HG02678 (cell line): ENCODE data around the gene PPP1R16B.
A peak's percentile ranks its signal among the peaks of the same experiment; 100 is the strongest.
"Not testable (repeated sequence)": the region's sequence is repeated elsewhere in the genome, so short reads cannot be mapped to it uniquely, and the experiment has no call there.

Source experiments
- ATAC-seq: cut with Tn5 transposase; IDR thresholded peaks from one replicate; pipeline ENCODE4 v1.9.1; 2021; ENCODE audit warnings: mild to moderate bottlenecking, moderate library complexity; ENCODE audit not compliant: unreplicated experiment

The PPP1R16B gene

DNA sequence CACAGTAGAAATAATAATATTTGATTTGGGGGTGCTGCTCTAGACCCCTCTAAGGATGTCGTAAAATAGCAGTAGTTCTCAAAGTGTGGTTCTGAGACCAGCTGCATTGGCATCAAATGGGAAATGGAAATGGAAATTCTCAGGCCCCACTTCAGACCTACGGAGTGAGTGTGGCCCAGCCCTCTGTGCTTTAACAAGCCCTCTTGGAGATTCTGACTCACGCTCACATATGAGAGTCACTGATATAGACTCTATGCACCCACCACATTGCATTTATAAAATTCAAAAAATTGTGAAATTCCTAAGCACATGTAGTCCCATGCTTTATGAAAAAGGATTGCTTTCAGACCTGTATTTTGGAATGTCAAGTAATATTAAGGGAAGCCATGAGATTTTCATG is 14.2 kb upstream of the PPP1R16B start:
- ATAC-seq, result no peak

DNA sequence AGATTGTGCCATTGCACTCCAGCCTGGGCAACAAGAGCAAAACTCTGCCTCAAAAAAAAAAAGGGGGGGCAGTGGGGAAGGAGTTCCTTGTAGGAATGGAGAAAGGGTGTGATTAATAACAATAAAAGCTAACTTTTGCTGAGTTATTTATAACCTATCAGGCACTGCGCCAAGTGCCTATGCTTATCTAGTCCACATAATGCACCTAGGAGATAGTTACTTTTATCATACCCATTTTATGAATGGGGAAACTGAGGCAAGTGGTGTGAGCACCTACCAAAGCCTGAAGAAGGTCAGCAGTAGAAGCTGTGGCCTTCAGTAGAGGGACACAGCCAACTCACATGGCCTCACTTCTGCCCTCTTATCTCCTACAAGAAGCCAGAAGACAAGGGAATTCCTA is 13.6 kb upstream of the PPP1R16B start:
- ATAC-seq, result no peak

DNA sequence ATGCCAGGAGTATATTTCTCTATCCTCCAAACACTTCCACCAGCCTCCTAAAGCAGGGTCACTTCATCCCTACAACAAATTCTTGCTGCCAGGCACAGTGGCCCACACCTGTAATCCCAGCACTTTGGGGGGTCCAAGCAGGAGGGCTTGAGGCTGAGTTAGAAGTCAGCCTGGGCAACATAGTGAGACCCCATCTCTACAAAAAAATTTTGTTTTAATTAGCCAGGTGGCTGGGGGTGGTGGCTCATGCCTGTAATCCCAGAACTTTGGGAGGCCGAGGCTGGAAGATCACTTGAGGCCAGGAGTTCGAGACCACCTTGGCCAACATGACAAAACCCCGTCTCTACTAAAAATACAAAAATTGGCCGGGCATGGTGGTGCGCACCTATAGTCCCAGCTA is 11.4 kb upstream of the PPP1R16B start:
- ATAC-seq, result not testable (repeated sequence)

DNA sequence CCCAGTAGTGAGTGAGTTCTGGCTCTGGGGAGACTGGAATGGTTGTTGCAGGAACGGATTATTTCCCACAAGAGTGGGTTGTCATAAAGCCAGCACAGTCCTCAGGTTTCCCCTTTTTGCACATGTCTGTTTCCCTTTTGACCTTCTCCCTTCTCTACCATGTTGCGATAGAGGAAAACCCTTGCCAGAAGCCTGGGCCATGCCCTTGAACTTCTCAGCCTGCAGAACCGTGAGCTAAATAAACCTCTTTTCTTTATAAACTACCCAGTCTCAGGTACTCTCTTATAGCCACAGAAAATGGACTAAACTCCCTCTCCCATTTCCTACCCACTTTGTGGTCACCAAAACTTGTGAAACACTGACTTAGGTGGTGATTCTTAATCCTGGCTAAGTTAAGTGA is 7.2 kb upstream of the PPP1R16B start:
- ATAC-seq, result no peak

DNA sequence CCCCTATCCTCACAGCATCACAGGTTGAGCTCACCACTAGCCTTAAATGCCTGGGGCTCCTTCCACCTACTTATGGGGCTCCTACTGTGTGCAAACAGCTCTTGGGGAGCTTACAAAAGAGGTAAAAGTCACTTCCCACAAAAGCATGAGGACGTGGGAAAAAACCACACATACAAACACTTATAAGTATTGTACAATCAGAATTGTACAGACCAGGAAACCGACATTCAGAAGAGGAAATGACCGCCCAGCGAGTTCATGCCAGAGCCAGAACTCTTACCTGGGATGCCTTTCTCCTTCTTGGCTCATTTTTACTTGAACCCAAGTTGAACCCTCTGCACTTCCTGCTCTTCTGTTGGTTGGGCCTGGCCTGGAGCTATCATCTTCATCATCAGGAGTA is 6.3 kb upstream of the PPP1R16B start:
- ATAC-seq, result no peak

DNA sequence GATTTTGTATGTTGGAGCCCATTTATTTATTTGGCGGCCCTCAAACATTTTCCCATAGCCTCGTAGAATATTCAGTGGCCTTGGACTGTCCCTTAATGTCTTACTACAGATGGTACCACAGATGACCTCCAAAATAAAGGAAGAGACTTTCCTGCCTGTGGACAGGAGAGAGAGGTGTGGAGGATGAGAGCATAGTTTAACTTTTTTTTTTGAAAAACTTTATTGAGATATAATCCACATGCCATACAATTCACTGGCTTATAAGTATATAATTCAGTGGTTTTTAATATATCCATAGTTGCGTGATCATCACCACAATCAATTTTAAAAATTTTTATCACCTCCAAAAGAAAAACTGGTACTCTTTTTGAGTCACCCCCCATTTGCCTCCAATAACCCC is 4.6 kb upstream of the PPP1R16B start:
- no peak for ATAC-seq

DNA sequence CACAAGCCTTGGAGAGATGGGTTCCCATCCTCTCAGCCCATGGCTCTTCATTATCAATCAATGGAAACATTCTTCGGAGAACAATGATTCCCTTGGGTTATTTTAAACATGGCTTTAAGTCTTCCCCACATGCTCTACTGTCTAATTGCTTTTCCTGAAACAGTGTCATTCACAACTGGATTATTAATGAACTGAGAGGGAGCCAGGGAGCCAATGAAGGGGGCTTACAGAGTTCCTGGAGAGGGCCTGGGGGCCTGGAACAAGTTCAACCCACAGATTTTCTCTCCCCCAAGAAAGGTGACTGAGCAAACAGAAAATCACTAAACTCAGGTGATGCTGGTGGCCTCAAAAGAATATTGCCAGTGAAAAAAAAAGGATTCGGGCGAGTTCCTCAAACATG is 1.3 kb upstream of the PPP1R16B start:
- ATAC-seq, result no peak

DNA sequence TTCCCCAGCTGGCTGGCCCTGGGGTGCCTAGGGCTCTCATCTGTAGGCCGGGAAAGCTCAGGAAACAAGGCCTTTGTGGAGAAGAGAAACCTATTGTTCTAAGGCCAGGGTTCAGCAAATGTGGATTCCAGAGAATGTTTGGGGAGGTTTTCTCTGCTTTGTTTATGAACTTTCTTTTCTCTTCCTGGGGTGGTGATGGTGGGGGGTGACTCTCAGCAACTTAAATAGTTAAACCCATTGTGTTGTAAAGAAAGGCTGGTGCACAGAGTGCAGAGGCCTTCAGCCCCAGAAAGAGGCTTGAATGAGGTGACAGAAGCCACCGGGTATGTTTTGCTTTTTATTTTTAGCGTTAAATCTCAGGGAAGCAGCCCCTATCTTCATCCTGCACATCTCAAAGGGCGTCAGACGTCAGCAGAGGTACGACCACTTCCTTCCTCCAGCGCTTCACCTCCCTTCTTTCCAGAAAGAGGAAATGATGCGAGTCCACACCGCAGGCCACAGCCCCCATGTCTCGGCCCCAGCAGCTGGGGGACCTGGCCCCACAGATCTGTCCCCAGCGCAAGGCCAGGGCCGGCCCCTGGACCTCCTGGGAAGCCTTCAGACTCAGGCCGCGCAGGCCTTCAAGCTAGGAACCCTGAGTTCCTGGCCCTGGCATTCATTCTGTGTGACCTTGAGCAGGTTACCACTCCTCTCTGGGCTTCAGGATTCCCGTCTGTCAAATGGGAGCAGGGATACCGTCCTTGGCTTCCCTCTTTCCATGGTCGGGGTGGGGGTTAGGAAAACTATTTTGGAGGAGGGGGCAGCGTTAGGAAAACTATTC is 605 bp upstream of the PPP1R16B start:
- peak; percentile 40 for ATAC-seq

DNA sequence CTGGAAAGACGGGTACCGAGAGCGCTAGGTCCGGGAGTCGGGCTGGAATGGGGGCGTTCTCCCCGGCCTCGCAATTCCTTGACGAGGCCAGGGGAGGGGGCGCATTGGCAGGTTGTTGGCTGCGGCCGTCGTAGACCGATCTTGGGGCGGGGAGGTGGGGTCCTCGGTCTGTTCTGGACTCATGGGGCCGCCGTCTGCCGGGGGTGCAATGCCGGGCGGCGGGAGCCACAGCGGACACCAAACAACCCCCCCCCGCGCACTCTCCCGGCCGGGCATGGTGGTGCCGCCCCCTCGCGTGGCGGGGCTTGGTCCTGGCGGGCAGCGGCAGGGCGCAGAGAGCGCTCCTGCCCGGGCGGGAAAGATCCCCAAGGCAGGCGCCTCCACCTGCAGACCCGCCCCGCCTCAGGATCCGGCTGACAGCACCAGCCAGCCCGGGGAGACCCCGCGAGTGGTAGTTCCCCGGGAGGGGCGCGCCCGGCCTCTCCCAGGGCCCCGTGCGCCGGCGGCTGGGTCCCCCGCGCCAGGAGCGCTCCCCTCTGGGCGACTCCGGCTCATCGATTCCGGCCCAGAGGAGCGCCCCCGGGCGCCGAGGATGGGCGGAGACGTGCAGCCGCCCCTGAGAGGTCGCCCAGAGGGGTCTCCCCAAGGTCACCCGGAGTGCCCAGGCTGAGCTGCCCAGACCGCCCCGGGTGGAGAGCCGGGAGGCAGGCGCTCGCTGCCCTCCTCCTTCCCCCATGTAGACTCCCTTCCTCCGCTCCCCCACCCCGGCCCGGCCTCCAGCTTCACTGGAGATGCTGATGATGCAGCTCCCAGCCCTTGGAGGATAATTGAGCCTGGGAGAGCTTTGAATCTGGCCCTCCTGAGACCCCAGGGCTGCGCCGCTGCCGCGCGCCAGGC is 709 bp downstream of the PPP1R16B start:
- no peak for ATAC-seq

DNA sequence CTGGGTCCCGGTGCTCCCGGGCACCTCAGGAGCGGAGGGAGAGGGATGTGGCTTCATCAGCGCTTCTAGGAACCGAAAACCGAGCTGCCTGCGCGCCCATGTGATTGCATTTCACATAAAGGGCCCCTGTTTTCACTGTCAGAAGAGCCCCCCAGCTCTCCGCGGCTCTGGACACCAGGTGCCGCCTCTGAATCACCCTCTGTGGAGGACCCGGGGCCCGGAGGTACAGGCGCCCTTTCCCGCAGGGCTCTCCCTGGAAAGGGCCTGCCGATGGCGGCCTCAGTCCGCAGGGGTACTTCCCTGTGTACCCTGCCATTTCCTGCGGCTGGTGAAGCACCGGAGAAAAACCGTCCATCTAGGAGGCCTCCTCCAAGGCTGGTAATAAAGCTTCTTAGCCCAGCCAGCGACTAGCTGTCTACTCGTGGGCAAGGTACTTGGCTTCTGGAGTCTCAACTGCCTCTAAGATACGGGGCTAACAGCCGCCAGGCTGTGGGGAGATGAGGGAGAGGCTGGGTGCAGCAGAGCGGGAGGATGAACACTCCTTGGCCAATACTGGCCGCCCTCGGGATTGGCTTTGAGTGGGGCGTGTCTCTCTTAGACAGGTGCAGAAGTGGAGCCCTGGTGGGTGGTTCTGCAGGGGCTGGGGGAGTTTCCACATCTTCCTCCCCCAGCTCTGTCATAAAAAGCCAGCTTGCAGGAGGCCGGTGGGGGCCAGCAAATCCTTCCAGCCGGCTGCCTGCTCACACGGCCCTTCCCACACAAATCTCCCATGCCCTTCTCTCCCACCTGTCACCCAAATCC is 1.6 kb downstream of the PPP1R16B start:
- ATAC-seq, result no peak

DNA sequence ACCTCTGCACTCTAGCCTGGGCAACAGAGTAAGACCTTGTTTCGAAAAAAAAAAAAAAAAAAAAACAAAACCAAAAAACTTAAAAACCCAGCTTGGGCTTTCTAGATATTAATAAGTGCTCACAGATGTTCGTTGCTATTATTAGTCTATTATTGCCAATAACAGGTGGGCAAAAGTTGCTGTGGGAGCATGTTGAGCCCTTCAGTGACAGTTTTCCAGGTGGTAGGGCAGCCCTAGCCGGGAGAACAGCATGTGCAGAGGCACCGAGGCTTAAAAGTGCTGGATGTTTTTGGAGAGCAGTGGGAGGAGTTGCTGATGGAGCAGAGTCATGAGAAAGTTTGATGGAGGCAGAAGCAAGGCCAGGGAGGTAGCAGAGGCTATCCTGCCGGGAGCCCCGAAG is 4.4 kb downstream of the PPP1R16B start:
- ATAC-seq, result no peak

DNA sequence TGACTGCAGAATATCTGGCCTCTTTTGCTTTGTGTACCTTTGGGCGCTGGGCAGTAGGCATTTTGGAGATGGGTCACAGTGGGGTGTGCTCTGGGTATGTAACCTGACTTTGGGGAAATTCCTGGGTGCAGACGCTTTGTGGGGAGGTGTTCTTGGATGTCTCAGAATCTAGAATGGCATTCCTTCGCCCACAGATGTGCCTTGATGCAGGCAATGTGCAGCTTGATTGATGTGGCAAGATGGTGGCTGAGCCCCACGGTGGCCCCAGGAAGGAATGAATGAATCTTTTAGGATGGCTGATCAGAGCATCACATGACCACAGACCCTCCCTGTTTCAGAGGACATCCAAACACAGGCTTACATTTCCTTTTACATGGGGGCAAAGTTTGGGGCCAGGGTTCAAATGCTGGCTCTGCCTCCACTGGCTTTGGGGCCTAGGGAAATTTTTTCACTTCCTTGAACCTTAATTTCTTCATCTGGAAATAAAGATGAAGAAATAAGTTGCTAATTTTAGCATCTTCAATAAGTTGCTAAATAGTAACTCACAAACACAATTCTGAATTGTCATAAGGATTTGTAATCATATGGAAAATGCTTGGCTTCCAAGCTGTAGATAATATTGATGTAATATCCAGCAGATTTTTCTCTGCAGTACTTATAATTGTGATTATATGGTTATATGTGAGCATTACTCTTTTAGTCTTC is 5.6 kb downstream of the PPP1R16B start:
- ATAC-seq, result no peak

DNA sequence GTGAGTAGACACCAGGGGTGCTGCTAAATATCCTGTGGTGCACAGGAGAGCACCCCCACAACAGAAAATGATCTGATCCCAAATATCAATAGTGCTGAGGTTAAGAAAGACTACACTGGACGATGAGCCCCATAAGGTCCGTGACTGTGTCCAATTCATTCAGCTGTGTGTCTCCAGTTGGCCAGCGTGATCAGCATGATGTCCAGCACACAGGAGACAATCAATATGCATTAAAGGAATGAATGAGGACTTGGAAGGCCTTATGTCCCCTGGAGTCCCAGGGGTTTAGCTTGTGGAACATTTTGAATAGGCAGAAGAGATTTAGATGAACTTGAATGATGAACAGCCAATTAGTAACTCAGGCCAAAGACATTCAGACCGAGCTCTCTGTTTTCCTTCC is 6.3 kb downstream of the PPP1R16B start:
- no peak for ATAC-seq

DNA sequence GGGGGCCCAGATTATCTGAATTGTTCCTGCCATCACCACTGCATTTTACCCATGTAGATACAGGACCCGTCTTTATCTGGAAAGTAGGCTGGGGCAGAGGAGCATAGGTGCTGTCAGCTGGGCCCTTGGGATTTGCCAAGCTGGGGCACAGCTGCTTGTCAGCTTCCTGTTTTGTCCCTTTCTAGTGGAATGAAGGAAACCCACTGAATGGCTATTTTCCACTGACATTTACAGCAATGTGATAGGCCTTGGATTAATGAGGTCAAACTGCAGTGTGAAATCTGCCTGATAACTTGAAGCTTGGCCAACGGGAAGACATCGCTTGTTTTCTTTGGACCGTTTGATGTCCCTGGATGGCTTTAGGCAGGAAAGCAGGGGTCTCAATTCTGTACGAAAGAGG is 6.7 kb downstream of the PPP1R16B start:
- no peak for ATAC-seq

DNA sequence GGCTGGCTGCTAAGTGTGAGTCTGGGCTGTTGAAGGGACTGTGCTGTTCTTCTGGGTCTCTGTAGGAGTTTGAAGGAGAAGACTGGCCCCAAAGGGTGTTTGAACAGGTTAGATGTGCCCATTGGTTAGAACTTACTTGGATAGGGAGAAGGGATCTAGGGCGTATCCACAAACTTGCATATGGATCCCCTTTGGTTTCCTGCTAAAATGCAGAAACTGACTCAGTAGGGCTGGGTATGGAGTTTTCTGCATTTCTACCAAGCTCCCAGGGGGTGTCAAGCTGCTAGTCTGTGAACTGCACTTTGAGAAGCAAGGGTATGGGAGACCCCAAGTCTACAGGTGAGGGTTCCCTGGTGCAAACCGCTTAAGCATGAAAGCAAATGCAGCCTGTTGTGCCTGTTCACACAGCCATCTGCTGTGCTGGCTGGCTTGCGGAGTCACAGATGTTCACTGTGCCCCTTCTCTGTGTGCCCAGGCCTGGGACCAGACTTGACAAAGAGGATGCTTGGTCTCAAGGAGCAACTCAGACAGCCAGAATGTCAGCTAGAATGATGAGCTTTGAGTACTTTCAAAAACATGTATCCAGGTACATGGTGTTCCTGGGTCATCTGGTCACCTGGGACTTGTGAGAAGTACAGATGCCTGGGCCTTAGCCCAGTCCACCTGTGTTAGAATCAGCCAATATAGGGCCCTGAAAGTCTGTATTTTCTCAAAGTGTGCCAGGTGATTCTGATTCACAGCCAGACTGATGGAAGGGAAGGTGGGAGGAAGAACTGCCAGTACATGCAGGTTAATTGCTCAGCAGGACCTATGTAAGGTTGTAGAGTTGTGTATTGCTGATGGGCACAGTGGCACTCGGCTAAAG is 7.4 kb downstream of the PPP1R16B start:
- no peak for ATAC-seq

DNA sequence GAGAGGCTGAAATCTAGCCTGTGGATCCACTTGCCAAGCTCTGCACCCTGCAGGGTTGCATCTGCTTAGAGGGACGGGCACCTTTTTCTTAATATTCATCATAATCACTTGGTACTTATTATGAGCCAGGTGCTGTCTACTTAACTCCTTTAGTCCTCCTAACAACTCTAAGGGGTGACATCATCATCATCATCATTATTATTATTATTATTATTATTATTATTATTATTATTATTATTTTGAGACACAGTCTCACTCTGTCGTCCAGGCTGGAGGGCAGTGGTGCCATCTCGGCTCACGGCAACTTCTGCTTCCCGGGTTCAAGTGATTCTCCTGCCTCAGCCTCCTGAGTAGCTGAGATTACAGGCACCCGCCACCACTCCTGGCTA is 8.1 kb downstream of the PPP1R16B start:
- not testable (repeated sequence) for ATAC-seq

DNA sequence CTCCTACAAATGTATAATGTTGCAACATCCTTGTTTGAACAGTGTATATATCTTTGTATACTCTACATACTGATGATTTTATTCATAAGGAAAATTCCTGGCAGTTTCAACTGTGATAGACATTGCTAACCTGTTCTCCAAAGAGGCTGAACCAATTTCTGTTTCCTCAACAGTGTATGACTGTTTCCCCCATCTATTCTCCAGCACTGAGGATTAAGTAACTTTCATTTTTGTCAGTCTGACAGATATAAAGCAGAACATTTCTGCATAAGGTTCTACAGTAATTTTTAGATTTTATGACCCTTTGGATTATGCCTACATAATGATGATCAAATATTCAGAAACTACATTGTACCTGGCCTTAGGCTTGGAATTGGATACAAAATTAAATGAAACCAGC is 9.9 kb downstream of the PPP1R16B start:
- no peak for ATAC-seq

DNA sequence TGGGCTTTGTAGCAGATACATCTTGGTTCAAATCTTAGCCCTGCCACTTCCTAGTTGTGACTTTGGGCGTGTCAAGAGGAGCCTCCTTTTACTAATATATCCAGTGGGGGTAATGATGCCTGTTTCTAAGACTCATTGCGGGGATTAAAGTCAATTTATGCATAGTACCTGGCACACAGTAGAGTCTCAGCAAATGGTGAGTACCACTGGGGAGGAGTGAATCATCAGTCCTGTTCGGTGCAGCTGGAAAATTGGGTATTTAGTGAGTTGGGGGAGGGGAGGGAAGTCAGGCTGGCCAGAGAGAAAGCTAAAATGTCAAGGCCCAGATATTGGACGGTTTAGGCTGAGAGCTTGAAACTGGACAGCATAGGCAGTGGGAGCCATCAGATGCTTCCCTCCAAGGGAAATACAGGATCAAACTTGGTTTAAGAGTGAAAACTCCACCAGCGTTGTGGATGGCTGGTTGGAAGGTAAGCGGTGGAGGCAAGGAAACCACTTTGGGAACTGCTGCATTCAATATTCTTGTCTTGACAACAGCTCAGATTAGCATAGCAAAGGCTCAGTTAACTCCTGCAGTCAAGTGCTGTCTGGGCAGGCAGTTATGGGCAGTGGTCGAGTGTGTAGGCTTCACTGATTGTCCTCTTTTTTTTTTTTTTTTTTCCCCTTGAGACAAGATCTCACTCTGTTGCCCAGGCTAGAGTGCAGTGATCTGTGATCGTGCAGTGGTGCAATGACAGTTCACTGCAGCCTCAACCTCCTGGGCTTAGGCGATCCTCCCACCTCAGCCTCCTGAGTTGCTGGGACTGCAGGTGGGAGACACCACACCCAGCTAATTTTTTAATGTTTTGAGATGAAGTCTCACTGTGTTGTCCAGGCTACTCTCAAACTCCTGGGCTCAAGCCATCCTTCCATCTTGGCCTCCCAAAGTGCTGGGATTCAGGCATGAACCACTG is 12.9 kb downstream of the PPP1R16B start:
- no peak for ATAC-seq

DNA sequence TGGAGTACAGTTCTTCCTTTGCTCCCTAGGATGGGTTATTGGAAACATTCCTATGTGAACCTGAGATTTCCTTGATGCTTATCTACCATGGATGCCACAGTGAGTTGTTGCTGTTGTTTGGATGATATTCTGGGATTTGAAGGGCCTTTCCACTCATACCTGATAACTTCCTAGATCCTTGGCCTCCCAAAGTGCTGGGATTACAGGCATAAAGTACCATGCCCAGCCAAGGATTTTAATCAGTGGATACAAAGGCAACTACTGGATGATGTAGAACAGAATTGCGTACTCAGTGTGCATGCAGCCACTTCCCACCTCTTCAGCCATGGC is 20.0 kb downstream of the PPP1R16B start:
- no peak for ATAC-seq
